HuH-7 (cell line): ENCODE measurements around the gene SERPINE3.

Experiments
- DNase-seq: peaks from one replicate; pipeline ENCODE4 v3.0.0; 2011; ENCODE audit warnings: low spot score

SERPINE3 gene

DNA sequence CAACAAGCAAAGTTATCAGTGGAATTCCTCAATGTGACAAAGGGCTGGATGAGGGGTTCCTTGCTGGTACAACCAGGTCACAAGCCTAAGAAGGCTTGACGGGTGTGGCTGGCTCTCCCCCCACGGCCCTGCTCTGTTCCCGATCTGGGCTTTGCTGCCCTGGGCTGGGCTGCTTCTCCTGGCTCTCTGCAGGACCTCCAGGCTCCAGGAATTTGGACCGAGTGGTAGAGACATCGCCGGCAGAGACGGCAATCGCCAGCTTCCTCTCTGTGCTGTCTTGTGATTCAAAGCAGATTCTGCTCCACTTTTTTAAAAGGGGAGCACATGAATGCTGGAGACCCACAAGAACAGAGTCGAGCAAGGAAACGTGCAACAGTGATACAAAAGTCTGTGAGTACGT is at the start of gene SERPINE3:
TSS of gene SERPINE3 (plus strand) at position 338 of the 400 bp plus-strand sequence. CDS start 1,401 bp downstream, outside the sequence.
- DNase-seq: no peak

DNA sequence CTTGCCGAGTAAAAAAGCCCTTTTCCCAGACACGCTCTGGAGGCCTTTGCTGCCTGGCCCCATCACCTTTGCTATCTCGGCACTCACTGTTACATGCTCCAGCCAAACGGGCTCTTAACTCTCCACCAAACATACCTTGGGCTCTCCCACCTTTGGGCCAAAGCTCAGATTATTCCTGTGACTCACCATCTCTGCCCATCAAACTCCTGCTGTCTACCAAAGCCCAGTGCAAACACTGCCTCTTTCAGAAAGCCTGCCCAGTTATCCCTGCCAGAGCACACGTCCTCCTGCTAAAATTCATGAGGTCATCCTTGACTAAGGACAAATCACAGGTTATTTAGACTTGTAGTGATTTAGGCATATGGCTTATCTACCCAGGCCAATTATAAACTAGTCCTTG is 48.1 kb upstream of the SERPINE3 start:
- DNase-seq: no peak

DNA sequence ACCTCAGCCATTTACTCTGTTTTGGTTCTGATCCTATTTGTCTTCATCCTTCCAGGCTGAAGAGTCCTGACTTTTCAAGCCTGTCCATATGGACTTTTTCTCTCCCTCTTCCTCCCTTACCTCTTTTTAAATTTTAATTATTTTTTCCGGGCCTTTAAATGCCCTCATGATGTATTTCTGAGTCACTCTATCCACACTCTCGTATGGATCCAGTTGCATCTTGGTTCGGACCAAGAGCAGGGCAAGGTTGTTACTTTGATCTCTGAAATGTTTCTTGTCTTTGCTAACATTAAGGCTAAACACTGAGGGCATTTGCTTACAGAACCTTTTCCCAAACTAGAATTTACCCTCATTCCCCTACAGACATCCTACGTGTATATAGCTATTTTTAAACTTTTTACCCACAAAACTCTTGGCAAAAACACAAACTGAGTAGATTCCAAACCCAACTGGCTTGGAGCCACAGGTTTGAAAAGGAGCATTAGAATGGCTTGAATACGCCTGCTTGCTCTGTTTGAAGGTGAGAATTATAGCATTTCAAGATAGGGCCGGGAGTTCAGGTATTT is 47.4 kb upstream of the SERPINE3 start:
- no peak for DNase-seq

- no peak for DNase-seq
Measured at GRCh38 chr13:51297556-51297955, 41.9 kb upstream of the SERPINE3 start.

DNA sequence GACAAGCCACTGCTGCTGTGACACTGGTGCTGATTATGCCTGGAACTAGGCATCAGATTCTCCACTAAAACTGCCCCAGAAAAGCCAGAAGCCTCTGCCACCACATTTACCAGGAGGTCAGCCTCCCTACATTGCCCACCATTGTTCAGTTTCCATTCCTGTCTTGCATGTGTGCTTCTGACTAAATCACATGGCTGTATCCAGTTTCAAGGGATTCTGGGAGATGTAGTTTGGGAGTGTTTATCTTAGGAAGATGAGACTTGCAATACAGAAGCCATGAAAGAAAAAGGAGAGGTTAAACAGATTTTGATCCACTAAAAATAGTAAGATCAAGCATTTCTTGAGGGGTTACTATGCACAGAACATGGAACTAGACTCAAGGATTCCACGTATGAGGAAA is 40.7 kb upstream of the SERPINE3 start:
- DNase-seq: no peak

DNA sequence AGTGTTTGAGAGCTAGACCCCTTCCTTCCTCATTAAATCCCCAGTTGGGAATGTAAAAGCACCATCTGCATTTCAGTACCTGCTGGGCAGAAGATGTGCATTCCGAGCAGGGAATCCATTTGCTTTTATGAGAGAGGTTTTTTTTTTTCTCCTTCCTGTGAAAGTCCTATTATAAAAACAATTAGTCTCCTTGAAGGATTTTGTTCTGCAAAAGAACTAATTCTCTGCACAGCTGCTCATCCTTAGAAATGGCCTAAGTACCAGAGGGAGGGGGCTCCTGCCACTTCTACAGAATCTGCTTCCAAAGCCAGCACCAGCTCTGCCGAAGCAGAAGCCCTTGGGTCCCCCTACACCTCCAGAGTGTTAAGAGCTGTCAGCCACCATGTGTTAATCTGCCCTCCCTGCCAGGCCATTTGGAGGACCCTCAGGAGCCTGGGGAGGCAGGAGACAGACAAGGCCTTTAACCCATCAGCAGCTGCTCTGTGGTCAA is 36.4 kb upstream of the SERPINE3 start:
- DNase-seq: no peak

- DNase-seq: no peak
Measured at GRCh38 chr13:51303882-51304281, 35.6 kb upstream of the SERPINE3 start.

GRCh38 chr13:51305271-51305967 is 34.1 kb upstream of the SERPINE3 start:
- DNase-seq: no peak

DNA sequence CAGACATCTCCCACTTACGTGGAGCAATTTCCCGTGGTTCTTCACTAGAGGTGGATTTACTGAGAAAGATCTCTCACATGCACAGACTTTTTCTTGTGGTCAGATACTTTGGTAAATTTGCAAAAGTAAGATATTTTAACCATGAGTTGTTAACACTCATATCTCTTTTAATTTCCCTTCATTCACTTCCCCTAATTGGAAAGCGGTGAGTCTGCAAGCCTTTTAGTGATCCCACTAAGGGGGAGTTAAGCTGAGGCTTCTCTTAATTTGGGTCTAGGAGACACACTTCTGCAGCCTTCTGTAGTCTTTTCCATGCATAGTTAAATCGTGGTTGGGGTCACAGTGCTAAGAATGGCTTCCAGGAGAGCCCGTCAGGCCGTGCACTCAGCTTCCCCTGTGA is 30.7 kb upstream of the SERPINE3 start:
- no peak for DNase-seq

DNA sequence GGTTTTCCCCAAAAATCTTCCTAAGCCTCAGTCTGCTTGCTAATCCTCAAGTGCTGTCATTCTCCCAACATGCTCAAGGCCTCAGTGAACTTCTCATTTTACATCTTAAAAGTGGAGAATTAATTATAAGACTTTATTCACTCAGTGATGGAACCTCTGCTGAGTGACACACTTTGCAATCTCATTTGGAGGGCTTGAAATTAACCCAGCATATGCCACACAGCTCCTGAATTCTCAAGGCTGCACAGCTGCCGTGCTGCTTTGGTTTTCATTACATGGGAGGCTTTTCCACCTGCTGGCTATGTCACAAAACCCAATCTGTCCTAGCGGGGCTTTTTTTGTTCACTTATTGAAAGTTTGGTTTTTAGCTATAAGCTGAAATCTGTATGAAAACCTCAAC is 28.3 kb upstream of the SERPINE3 start:
- DNase-seq: no peak

DNA sequence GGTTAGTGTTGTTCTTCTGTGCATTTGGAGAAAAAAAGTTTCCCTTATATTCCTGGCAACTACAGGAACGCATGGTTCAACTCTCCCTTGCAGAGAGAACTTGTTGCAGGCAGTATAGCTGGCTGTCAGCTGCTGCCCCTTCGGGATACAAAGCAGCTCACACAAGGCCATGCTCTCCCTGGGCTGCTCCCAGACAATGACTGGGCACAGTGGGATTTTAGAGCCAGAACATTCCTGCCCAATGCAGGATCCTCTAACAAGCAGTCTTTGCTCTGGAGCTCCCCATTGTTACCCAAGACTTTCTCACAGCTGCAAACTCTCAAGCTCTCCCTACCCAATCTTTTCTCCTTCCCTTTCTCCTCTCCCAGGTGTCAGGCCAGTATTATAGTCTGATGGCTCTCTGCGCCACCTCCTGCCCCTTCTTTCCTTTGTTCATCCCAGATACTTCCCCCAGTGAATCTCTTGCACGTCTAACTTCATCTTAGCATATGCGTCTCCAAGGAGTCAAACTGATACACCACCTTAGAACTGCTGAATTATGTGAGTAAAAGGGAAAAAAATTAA is 27.5 kb upstream of the SERPINE3 start:
- DNase-seq: no peak

DNA sequence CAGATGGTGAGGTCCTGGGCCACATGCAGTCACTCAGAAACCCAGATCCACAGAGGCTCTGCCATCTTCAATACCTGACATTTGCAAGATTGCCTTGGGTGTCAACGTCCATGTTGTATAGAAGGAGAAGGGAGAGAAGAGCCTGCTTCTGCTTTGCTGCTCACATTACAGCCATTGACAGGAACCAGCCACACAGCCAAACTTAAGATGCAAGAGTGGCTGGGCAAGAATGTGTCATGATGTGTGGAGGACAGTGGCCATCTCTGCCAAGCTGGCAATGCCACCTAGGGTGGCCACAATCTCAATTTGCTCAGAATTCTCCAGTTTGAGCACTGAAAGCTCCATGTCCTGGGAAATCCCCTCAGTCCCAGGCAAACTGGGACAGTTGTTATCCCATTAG is 25.9 kb upstream of the SERPINE3 start:
- no peak for DNase-seq

DNA sequence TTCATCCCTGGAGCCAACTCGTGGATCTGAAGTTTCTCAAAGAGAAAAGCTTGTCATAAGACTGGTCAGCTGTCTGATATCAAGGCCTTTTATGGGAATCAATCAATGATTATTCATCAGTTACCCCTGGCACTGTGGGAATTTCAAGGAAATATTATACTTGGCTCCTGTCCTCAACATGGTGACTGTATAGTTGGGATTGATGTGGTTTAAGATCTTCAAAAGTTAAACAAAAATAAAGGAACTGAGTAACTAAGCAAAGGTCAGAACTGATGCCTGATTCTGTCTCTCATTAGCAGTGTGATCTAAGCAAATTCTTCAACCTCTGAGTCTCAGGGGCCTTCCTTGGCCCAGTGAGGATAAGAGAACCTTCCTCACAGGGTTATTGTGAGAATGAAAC is 22.2 kb upstream of the SERPINE3 start:
- no peak for DNase-seq

GRCh38 chr13:51318015-51318414 is 21.5 kb upstream of the SERPINE3 start:
- no peak for DNase-seq

DNA sequence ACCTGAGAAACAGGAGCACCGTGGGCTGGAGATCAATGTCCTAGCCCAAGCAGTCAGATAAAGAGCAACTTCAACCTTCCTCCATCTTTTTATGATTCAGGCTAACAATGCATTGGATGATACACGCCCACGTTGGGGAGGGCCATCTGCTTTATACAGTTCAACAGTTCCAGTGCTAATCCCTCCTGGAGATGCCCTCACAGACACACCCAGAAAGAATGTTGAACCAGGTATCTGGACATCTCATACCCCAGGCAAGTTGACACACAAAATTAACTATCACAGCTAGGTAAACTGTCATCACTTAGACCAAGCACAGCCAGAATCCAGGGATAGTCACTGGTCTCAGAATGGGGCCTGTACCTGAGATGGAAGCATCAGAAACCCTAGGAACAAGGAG is 20.6 kb upstream of the SERPINE3 start:
- DNase-seq: no peak

DNA sequence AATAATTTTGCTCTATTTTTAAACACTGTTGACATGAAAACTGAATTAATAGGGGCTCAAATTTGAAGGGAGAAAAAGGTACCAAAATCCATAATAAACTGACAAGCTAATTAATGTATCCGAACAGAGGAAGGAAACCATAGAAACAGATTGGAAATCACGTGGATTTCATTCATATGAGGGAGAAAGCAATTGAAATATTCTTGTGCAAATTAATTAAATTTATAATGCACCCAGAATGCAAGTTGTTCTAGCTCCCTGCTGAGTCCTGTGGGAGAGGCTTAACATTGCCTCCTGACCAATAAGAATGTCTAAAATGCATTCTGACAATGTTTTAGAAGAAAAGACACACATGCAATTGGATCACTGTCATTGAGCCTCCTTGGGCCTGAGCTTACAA is 17.7 kb upstream of the SERPINE3 start:
- no peak for DNase-seq

GRCh38 chr13:51322826-51323225 is 16.7 kb upstream of the SERPINE3 start:
- no peak for DNase-seq

- DNase-seq: no peak
Measured at GRCh38 chr13:51323824-51324511, 15.5 kb upstream of the SERPINE3 start.

- DNase-seq: no peak
Measured at GRCh38 chr13:51324714-51325420, 14.6 kb upstream of the SERPINE3 start.

DNA sequence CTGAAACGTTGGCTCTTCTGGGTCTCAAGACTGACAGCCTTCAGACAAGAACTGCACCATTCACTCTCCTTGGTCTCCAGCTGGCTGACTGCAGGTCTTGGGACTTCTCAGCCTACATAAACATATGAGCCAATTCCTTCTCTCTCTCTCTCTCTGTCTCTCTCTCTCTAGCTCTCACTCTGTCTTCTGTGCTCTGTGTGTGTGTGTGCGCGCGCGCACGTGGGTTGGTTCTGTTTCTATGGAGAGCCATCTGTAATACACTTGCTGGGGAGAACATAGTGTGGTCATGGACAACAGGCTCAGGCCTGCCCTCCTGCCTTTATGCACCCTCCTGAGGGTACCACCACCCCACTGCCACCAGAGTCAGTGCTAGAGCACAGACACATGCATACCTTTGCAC is 13.7 kb upstream of the SERPINE3 start:
- no peak for DNase-seq

- DNase-seq: no peak
Measured at GRCh38 chr13:51326777-51327176, 12.7 kb upstream of the SERPINE3 start.

DNA sequence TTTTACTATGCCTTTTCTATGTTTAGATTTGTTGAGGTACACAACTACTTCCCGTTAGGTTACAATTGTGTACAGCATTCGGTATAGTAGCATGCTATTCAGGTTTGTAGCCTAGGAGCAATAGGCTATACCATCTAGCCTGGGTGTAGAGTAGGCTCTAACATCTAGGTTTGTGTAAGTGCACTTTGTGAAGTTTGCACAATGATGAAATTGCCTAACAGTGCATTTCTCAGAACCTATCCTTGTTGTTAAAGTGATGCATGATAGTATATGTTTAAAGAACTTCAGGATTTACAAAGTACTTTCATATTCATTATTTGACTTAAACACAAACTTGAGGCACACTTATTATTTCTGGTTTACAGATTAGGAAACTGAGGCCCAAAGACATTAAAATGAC is 11.5 kb upstream of the SERPINE3 start:
- DNase-seq: no peak
